ENCODE measurements around the gene POLR2B.

DNA sequence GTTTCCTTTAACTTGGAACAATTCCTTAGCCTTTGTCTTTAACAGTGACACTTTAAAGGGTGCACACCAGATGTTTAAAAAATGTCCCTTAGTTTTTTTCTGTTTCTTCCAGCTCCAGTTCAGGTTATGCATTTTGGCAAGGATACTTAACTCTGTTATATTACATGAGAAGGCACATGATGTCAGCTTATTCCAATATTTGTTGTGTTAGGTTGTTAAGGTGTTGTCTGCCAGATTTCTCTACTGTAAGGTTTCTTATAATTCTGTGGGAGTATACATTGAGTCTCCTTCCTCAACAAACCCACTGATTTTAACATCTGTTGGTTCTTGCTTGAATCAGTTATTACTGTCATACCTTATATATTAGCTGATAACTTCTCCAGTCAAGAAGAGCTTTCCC lies 37.7 kb upstream of the POLR2B start:
- TF ChIP-seq ZNF274 (IDR thresholded peaks at IDR 0.05; ENCODE audit: low read depth, low read length) (no peak), YY1 (IDR thresholded peaks at IDR 0.05; ENCODE audit: insufficient read depth, insufficient read length) (no peak), SUZ12 (IDR thresholded peaks at IDR 0.05; ENCODE audit: extremely low read depth, insufficient read depth, insufficient read length) (no peak)
